NCI-H526 (cell line): ENCODE measurements around the gene GRK1.
A peak's percentile ranks its signal among the peaks of the same experiment; 100 is the strongest.
"Not testable (repeated sequence)": the region's sequence is repeated elsewhere in the genome, so short reads cannot be mapped to it uniquely, and the experiment has no call there.

Experiments used
- DNase-seq, 2 experiments: peaks; one replicate each; lab custom pipeline; 2025; lab: John Stamatoyannopoulos, UW

GRK1 gene

GRCh38 chr13:113665597-113666328 is 1.3 kb upstream of the GRK1 start:
- DNase-seq: no peak

DNA sequence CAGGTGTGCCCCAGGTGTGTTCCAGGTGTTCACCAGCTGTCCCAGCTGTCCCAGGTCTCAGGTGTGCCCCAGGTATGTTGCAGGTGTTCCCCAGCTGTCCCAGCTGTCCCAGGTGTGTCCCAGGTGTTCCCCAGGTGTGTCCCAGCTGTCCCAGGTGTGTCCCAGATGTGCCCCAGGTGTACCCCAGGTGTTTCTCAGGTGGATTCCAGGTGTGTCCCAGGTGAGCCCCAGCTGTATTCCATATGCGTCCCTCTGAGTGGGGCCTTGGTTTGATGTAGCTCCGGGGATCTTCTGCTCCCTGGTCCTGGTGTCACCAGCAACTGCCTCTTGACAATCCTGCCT is 719 bp upstream of the GRK1 start:
- DNase-seq: no peak

- no peak for DNase-seq
These were observed 912 bp downstream of the GRK1 start for GRCh38 chr13:113667771-113668490.

- DNase-seq: no peak
These were observed 1.5 kb downstream of the GRK1 start for GRCh38 chr13:113668491-113668971.

DNA sequence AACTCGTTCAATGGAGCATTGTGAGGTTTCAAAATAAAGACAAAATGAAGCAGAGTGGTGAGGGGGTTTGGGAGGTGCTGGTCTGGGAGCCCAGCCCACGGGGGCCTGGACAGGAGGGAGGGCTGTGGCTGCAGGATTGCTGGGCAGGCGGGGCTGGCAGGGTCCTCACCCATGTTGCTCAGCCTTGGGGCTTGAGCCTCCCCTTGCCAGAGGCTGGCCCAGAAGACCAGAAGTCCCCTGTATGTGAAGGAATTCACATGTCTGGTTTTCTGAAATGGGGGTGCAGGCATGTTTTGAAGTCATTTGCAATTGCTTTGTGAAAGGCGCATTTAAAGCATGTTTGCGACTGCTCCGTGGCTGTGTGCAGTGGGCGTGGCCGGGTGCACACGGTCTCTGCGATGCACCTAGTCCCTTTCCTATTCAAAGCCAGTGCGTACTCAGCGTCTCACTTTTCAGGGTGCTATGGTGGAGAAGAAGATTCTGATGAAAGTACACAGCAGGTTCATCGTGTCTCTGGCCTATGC is 2.3 kb downstream of the GRK1 start:
- DNase-seq: peak in 1 of 2 experiments; percentile 19

- DNase-seq: no peak
These were observed 2.8 kb downstream of the GRK1 start for GRCh38 chr13:113669755-113670341.

DNA sequence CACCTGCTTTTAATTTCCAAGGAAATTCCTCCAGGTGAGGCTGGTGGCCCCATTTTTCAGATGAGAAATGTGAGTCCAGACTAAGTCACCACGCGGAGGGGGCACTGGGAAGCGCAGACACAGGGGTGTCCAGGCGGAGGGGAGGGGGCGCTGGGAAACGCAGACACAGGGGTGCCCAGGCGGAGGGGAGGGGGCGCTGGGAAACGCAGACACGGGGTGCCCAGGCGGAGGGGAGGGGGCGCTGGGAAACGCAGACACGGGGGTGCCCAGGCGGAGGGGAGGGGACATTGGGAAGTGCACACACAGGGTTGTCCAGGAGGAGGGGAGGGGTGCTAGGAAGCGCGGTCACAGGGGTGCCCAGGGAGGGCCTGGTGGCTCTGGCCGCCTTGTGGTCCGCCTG is 3.5 kb downstream of the GRK1 start:
- no peak for DNase-seq

GRCh38 chr13:113671066-113672001 is 4.3 kb downstream of the GRK1 start:
- DNase-seq: no peak

GRCh38 chr13:113672002-113672651 is 5.1 kb downstream of the GRK1 start:
- no peak for DNase-seq

DNA sequence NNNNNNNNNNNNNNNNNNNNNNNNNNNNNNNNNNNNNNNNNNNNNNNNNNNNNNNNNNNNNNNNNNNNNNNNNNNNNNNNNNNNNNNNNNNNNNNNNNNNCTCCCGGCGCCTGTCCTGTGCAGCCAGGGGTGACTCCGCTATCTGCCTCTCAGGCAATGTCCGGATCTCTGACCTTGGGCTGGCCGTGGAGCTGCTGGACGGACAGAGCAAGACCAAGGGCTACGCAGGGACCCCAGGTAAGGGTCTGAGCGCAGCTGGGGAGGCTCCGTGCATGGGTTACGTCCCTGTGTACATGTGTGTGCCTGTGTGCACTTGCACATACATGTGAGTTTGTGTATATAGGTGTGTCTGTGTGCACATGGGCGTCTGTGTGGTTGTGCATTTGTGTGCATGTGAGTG is 55.9 kb downstream of the GRK1 start:
- DNase-seq: no peak

DNA sequence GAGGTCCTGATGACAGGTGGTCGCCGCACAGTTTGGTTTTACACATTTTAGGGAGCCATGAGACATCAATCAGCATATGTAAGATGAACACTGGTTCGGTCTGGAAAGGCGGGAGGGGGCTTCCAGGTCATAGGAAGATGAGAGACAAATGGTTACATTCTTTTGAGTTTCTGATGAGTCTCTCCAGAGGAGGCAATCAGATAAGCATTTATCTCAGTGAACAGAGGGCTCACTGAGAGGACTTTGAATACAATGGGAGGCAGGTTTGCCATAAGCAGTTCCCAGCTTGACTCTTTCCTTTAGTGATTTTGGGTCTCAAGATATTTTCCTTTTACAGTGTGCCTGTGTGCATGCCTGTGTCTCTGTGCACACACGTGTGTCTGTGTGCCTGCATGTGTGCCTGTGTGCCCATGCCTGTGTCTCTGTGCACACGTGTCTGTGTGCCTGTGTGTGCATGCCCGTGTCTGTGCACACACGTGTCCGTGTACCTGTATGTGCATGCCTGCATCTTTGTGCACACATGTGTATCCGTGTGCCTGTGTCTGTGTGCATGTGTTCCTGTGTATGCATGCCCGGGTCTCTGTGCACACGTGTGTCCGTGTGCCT is 56.5 kb downstream of the GRK1 start:
- DNase-seq: no peak

- no peak for DNase-seq
These were observed 57.2 kb downstream of the GRK1 start for GRCh38 chr13:113724016-113724758.

DNA sequence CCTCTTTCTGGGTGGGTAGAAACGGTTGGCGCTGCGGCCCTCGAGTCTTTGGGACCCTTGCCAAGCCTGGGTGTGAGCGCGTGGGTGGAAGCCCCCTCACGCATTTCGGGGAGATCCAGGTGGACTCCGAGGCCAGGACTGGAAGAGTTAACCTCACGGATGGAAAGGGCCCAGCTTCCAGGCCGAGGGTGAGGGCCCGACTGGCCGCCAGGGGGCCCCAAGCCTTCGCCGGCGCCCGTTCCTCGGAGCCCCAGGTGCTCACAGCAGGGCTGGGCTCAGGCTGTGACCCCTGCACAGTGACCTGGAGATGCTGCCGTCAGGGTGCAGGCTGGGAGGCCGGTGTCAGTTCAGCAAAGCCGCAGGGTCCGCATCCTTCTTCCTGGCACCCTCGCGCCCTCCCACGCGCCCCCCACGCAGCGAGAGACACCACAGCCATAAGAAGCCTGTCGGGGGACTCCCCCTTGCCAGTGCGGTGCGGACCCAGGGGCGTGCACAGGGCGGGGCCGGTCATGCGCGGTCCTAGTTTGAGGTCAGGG is 57.8 kb downstream of the GRK1 start:
- peak; percentile 72 to 88 for DNase-seq

GRCh38 chr13:113725329-113726105 is 58.5 kb downstream of the GRK1 start:
- not testable (repeated sequence) for DNase-seq

- DNase-seq: peak in 1 of 2 experiments; percentile 71
These were observed 59.2 kb downstream of the GRK1 start for GRCh38 chr13:113726106-113726821.

- no peak for DNase-seq
These were observed 60.0 kb downstream of the GRK1 start for GRCh38 chr13:113726961-113727411.

DNA sequence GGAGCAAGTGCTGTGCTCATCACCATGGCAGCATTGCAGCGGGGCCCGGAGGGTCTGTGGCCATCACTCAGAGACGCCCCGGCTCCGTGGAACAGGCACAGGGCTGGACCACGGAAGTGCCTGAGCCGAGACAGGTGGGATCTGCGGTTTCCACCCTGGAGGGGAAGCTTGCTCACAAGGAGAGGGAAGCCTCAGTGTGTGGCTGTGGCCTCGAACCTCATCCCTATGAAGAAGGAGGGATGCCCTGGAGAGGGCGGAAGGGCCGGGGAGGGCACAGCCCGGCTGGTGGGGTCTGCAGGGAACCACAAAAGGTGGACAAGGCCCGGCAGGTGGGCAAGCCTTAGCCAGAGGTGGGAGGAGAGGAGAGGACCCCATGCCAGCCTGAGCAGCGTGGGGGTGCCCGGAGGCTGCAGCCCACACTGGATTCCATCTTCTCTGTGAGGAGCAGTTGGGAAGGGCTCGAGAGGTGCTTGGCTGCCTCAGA is 61.6 kb downstream of the GRK1 start:
- DNase-seq: no peak
